ENCODE data around the gene ATG4C.

GRCh38 chr1:62887799-62888507 is 104.0 kb downstream of the ATG4C start:
- no peak for TF ChIP-seq TAF1 (IDR thresholded peaks at IDR 0.05; ENCODE audit: borderline replicate concordance, low read depth, low read length)
- no peak for TF ChIP-seq POLR2A (IDR thresholded peaks at IDR 0.05; ENCODE audit: low read depth, low read length)
